Measurements from ENCODE around the gene HABP2.

HABP2 gene

DNA sequence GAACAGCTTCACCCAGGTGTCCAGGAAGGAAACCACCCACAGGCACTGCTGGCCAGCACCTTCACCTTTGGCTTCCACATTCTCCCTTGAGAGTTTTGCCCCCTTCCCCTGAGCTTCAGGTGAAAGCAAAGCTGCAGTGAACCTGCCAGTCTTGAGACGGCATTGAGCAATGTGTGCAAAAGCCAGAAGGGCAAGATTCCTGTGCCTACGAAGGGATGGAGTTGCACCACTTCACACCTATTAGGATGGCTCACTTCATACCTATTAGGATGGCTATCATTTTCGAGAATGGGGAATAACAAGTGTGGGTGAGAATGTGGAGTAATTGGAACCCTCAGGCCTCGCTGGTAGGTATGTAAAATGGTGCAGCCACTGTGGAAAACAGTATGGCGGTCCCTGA lies 7.2 kb downstream of the HABP2 start:
- no peak for DNase-seq

DNA sequence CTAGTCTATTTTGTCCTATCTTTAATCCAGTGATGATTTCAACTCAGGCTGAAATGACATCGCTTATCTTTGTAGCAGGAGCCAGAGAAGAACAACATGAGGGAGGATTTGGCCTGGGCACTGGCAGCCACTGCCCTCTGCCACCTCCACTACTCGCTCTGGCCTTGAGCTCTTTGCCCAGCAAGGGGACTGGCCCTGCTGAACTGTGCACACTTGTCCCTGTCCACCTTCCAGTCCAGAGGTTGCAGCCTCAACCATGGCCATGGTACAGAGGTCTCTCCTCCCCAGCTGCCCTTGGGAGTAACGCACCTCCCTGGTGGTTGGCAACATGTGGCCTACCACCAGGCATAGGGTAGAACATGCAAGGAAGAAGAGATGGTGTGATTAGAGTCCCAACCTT lies 8.4 kb downstream of the HABP2 start:
- no peak for DNase-seq

DNA sequence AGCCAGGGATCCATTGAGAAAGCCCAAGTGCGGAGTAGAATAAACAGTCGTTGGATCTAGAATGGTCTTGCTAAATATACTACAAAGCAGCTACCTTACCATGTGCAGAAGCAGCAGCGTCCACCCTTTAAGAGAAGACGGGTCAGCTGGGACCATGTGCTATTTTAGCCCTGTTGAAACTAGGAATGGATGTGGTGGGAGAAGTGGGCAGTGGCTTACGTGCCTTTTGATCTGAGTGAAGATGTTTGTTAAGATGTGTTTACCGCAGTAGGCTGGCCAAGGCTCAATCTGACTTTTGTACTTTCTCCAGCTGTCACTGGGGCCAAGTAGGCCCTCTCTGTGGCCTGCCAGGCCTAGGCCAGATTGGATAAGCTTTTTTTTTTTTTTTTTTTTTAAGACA lies 9.2 kb downstream of the HABP2 start:
- no peak for DNase-seq

DNA sequence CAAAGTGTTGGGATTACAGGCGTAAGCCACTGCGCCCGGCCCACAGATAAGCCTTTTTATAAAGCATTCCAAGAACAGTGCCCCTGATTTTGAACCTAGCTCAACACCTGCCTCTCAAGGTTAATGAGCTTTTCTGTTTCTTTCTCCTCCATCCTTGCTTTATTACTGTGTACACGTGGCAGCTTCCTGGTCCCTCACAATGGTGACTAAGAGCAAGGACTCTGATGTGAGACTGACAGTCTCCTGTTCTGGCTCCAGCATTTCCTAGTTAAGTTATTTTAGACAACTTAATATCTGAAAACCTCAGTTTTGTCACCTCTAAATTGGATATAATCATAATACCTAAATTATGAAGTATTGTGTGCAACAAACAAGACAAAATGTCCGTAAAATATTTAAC lies 9.9 kb downstream of the HABP2 start:
- DNase-seq: no peak

DNA sequence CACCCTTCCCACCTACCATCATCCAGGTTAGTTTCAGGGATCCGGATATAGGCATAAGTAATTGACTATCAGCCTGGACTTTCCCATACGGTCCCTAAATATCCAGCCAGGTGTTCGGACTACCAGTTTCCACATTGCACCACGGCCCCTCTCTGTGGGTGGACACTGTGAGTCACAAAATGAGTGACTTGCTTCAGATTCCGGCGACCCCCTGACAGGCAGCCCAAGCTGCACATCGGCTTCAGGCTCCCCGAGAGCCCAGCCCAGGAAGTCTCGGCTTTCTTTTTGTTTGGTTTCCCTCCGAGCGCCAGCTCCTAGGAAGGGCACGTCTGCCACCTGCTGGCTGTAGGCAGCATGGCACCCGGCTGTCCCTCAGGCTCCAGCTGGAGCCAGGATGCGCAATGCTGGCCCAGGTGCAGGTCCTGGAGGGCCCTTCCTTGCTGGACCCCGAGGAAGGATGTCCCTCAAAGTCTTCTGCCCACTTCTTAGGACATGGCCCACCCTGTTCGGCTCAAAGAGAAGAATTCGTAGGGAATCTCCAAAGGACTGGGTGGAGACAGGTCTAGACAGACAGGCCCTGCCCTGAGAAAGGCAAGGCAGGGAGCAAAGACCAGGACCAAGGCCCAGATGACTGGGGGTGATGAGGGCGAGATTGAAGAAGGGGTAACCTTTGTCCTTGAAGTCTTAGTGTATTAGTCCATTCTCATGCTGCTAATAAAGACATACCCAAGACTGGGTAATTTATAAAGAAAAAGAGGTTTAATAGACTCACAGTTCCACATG lies 10.6 kb downstream of the HABP2 start:
- DNase-seq: peak; percentile 60

DNA sequence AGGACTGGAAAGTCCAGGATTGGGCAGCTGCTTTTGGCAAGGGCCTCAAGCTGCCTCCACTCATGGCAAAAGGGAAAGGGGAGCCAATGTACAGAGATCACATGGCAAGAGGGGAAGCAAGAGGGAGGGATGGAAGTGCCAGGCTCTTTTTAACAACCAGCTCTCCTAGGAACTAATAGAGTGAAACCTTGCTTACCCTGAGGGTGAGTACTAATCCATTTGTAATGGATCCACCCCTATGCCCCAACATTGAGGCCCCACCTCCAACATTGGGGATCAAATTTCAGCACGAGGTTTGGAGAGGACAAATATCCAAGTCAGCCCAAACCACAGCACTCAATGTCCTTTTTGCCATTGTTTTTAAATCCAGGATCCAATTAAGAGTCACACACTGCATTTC lies 12.5 kb downstream of the HABP2 start:
- no peak for DNase-seq

DNA sequence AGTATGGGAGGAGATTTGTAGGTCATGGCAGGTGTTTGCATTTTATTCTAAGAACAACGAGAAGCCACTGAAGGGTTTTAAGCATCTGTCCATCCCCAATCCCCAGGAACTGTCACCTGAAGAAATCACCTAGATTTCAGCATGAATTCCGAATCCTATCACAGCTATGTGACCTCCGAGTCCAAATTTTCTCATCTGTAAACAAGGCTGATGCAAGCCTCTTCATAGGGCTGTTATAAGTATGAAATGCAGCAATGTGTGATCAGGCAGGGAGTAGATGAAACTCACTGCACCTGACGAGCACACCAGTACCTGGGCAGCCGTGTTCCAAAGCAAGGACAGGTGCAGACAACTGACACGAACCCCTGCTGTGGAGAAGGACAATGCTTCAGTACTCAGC lies 14.0 kb downstream of the HABP2 start:
- DNase-seq: no peak

DNA sequence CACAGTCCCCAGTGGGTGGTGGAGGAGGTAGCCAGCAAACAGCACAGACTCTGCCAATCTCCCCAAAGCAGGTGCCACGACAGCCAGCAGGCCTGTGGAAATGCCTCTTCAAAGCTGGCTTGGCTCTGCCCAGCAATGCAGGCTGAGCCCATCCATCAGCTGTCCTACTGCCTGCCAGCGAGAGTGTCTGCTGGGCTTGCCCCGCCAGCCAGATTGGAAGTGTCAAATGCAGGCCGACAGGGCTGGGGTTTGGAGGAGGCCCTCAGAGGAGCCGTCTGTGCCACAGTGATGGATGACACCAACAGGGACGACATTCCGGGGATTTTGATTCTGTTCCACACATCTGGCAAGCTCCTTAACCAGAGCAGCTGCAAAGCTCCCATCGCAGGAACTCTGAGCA lies 16.7 kb downstream of the HABP2 start:
- no peak for DNase-seq

DNA sequence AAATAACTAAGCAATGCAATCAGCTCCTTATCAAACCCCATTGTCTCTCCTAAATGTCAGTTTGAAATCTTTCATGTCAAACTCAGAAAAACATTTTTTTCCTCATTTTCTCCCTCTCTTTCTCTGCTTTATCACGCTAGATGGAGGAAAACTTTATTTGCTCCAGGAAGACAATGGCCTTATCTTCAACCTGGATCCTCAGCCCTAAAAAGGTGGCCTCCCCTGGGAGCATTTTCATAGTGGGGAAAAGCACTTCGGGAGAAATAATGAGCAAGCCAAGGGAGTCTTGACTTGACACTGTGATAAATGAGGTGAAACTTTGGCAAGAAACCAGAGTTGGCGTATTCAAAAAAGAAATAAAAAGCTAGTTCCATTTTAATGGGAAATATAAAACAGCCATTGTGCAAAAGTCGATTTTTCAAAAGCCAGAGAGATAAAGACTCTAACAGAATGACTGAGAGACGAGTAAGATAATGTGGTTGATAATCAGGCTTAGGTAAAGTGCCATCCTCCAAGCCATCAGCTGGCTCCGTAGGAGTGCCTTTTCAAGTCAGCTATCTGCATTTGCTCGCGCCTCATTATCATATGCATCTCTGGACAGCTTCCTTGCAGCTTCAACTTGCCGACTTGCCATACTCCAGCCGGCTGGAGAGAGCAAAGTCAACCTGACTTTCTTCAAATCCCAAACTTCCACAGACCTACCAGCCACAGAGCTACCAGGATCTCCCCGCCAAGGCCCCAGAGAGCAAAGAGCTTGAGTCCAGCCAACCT lies 19.9 kb downstream of the HABP2 start:
- DNase-seq: no peak

DNA sequence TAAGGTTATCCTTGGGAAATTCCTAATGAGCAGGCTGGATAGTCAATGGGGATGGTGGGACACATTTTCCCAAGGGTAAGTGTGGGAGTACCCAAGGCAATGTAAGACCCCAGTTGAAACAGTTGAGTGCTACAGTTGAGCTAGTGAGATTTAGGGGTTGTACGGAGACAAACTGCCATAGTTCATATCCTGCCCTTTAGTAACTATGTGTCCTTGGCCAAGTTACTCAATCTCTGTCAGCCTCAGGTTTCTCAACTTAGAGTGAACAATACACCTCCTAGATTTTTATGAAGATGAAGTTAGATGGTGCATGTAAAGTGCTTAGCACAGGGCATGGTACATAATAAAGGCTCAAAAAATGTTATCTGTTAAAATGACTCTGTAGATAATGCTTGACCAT lies 20.5 kb downstream of the HABP2 start:
- no peak for DNase-seq

DNA sequence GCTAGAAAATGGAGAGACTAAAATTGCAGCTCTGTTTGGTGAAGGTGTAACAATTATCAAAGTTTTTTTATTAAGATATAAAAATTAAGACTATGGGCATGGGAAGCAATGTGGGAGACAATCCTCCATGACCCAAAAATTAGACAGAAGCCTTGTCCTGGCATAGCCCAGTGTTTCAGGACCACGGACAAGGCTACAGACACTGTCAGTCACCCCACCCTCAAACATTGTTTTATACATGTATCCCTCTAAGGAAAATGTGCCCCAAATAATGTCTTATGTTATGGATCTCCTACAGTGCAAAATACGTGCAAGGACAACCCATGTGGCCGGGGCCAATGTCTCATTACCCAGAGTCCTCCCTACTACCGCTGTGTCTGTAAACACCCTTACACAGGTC lies 24.0 kb downstream of the HABP2 start:
- DNase-seq: no peak

DNA sequence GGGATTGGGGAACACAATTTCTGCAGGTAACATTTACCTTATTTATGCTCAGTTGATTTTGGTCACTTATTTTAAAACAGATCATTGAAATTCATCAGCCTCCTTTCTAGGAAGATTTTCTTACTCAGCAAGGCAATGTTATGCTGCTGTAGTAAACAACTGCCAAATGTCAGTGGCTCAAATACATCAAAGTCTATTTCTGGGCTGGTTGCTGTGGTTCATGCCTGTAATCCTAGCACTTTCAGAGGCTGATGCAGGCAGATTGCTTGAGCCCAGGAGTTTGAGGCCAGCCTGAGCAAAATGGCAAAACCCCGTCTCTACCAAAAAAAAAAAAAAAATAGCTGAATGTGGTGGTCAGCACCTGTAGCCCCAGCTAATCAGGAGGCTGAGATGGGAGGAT lies 25.9 kb downstream of the HABP2 start:
- DNase-seq: no peak

DNA sequence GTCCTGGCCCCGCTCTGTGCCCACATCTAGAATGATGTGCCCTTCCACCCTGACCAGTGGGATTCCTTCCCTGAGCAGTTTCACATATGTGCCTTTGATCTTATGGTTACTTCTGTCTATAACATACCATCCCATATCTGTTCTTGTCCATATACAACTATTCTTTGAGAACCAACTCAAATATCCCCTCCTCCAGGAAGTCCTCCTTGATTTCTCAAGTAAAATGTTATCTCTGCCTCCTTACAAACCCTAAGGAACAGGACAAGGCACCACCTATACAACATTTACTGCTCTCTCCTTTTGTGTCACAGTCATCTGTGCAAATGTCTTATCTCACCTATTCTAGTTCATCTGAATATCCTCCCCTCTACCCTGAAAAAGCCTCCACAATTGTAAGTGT lies 28.2 kb downstream of the HABP2 start:
- DNase-seq: no peak

DNA sequence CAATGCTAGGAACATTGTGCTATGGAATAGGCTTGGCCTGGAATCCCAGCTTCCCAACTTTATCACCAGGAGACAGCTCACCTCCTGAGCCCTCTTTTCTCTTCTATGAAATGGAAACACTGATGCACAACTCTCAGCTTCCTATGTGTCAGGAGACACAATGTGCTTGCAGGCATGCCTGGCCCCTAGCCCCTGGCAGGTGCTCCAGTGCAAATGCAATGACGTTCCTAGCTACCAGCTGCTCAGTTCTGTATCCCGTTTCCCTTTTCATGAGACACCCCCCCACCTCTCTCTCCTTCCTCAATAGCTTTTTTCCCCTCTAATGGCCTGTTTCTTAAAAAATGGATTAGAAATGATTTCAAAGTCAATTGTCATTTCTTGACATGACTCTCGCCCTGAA lies 30.7 kb downstream of the HABP2 start:
- no peak for DNase-seq

DNA sequence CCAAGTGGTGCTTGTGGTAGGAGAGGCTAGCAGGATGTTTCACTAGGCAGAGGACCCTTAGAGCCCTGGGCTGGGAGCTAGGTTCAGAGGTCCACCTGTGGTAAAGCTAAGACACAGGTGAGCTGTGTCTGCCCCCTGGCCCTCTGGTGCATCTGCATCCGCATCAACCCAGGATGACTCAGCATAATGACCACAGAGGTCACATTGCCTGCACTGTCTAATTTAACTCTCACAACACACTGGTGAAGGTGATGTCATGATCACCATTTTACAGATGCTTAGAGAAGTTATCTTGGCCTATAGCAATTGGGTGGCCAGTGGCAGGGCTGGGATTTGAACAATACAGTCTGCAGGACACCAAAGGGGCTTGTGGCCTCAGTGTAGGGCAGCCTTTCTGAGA lies 33.1 kb downstream of the HABP2 start:
- DNase-seq: no peak

DNA sequence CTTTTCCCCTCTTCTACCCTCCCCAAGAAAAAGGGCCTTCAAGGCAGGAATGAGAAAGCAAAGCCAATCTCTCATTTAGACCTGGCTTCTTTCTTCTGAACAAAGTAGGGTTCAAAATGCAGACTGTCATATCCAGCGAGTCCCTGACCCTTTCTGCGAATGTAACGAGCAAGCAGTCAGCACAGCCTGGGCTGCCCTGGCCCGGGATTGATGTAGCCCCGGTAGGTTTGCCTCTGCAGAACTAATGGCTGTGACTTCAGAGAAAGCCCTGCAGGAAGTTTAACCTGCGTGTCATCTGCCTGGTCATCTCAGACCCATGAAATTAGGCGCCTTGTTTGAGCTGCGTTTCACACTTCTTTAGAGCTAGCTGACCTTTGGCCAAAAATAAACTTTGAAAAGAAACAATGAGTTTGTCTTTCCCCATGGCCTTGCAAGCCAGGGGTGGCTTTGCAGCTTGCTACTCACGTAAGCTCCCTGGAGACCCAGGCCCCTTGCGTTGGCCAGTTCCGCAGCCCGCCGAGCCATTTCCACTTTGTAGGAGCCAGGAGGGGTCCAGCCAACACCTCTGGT lies 36.4 kb downstream of the HABP2 start:
- DNase-seq: no peak

DNA sequence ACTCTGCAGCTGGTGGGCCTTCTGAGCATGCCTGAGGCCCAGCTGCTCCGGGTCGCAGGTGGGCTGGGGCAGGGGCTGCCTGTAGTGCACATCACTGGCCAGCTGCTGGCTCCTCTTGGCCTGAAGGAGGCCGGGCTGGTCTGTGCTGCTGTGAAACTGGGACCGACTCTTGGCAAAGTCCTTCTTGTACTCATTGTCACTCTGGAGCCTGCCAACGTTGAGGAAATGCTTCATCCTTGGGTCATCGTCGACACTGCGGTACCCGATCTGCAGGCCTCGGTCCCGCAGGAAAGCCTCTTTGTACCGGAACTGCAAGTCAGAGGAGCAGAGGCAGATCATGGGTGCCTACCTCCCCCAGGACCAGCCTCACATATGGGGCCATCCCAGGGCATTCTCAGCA lies 37.7 kb downstream of the HABP2 start:
- no peak for DNase-seq

DNA sequence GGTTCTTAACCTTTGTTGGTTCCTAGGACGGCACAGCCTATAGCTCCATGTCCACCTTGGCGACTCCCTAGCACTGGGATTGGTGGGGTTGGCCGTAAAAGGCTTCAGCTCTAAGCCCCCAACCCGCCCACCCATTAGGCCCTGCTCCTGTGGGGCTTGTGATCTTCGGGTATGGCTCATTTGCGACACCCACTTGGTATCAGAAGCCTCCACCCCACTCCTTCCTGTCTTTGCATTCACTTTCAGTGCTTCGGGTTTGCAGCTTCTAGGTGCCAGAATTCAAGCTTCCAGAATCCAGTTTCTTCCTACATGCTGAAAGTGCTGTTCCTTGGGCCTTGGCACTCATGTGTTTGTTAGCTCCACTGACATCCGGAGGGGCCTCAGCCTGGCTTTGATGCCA lies 39.5 kb downstream of the HABP2 start:
- DNase-seq: no peak

DNA sequence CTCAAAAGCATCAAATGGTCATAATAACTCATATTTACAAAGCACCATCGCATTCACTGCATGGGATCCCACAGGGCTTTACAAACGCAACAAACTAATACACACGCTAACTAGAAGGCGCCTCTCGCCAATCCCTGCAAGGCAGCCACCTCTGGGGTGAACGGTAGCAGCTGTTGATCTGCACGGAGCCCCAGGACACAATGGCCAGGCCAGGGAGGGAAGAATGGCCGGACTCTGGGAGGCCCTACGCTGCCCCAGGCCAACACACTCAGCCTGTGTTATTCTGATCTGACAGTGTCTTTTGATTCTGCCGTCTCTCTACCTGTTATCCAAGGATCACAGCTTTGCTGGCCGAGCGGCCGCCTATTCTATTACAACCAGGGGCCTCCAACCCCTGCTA lies 41.8 kb downstream of the HABP2 start:
- DNase-seq: no peak

DNA sequence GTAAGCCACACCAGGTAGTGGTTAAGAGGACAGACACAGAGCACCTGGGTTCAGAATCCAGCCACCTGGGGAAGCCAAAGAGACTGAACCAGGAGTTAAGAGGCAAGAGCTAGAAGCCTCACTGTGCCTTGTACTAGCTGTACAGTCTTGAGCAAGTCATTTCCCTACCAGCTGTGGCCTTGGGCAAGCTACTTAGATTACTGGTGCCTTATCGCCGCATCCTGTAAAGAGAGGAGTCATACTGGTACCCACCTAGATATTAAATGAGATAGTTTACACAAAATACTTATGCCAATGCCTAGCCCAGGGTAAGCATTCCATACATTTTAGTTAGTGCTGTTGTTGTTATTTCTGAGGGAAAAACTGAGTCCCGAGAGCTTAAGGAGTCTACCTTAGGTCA lies 47.7 kb downstream of the HABP2 start:
- no peak for DNase-seq

DNA sequence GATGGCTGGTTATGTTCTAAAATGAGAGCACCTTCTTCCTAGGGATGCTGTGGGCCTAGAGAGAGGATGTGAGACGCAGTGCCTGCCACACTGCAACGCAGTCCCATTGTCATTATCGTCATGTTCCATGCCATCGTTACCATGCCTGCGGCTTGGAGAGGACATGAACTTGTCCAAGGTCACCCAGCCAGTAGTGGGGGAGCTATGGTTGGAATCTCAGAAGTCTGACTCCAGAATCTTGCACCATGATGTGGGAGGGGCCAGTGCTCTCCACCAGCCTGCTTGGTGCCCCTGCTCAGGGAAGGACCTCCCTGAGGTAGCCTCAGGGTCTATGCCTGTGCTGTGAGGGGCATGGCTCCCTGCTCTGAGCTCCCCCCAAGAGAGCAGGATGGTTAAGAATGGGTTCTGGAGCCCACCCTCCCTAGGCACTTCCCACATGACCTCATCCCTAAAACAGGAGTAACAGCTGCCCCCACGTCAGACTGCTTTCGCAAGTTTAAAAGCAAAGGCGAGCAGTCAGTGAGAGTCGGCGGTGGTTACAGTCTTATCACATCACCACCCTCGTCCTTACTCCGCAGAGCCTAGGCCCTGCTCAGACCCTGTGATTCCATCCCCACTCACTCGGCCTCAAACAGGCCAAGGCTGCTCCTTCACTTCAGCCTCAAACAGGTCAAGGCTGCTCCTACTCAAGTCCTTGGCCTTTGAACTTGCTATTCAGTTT lies 50.4 kb downstream of the HABP2 start:
- DNase-seq: no peak

DNA sequence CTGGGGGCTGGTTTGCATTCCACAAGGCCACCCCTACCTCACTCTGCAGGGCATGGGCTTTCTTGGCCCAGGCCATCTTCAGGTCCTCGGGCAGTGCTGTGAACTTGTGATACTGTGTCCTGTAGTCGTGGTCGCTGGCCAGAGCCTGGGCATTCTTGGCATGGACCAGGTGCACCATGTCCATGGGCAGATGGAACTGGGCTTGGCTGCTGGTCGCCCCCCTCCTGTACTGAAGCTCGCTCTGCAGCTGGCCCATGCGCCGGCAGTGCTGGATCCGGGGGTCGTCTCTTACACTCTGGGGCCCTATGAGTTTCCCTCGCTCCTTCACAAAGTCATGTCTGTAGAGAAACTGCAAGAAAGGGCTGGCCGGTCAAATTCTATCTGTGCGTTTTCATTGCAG lies 51.7 kb downstream of the HABP2 start:
- no peak for DNase-seq

DNA sequence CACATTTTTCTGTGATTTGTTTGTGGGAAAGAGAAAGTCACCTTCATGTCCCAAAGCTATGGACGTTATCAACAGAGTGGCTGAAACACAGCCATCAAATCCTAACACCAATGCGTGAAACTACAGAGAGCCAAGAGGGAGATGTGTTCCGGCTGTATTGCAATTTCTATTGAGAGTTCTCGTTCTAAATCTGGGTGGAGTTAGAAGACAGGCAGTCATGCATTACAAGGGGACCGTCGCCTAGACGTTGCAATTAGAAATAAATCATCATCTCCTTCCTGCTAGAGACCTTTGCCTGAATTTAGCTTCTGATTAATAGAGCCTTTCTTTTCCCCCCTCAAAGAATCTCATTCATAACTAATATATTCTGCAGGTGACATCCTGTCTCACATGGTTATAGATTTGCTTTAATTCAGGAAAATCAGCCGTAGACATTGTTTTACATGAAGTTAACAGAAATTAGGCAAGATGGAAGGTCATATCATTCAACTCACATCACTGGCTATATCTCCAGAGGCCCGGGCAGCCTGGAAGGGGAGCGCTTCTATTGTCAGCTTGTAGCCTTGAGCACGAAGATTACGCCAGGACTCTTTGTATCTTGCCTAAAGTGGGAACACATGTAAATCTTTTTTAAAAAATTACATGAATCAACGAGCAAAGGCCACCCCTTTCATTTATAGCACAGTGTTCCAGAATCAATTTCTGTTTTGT lies 52.6 kb downstream of the HABP2 start:
- DNase-seq: no peak

All from CD4-positive, alpha-beta T cell treated with Interleukin-10 for 1 hour (primary cell).